Thyroid gland (tissue), 4 donors: Measurements from ENCODE around the gene PAX6.

Source experiments
- POLR2A ChIP-seq, 2 donors: fragments of 450-650 bp; IDR thresholded peaks; one replicate each; pipeline ENCODE4 v1.6.1; 2017; ENCODE audit warnings: antibody characterized with exemption in 2 of 2, mild to moderate bottlenecking in 2 of 2, moderate library complexity in 1 of 2
- TF ChIP-seq, protein P1 (sequence below), 6 experiments: fragments of 200-600 bp in 3 of 6; fragments of 450-650 bp in 3 of 6; sonication (generic) in 3 of 6; IDR thresholded peaks; one replicate each; pipeline ENCODE4 v1.5.1; 2016 to 2019; ENCODE audit warnings: antibody characterized with exemption in 6 of 6, mild to moderate bottlenecking in 2 of 6, inconsistent platforms in 1 of 6, moderate library complexity in 1 of 6

- no peak for TF ChIP-seq POLR2A (IDR thresholded peaks at IDR 0.05)
- TF ChIP-seq, protein P1, sequence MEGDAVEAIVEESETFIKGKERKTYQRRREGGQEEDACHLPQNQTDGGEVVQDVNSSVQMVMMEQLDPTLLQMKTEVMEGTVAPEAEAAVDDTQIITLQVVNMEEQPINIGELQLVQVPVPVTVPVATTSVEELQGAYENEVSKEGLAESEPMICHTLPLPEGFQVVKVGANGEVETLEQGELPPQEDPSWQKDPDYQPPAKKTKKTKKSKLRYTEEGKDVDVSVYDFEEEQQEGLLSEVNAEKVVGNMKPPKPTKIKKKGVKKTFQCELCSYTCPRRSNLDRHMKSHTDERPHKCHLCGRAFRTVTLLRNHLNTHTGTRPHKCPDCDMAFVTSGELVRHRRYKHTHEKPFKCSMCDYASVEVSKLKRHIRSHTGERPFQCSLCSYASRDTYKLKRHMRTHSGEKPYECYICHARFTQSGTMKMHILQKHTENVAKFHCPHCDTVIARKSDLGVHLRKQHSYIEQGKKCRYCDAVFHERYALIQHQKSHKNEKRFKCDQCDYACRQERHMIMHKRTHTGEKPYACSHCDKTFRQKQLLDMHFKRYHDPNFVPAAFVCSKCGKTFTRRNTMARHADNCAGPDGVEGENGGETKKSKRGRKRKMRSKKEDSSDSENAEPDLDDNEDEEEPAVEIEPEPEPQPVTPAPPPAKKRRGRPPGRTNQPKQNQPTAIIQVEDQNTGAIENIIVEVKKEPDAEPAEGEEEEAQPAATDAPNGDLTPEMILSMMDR (IDR thresholded peaks at IDR 0.05), result no peak
Observed at GRCh38 chr11:31792456-31792855, 18.7 kb downstream of the PAX6 start.
